OCI-LY7 (cell line): ENCODE data around the gene CKLF.

Experiments
- EZH2phosphoT487 ChIP-seq: fragments of 200-600 bp; sonication (generic); IDR thresholded peaks from 2 replicates; pipeline ENCODE4 v1.6.1; 2018; ENCODE audit warnings: low read depth, borderline replicate concordance, mild to moderate bottlenecking, mixed run types, antibody characterized with exemption, low read length, moderate library complexity, mixed read lengths
- TF ChIP-seq, protein P1 (sequence below): fragments of 200-600 bp; sonication (generic); conservative IDR thresholded peaks from 2 replicates; pipeline ENCODE4 v1.5.1; 2014; ENCODE audit warnings: mild to moderate bottlenecking, antibody characterized with exemption, low read length, moderate library complexity, mixed read lengths

GRCh38 chr16:66551788-66552285 is 539 bp upstream of the CKLF start:
- TF ChIP-seq, protein P1, sequence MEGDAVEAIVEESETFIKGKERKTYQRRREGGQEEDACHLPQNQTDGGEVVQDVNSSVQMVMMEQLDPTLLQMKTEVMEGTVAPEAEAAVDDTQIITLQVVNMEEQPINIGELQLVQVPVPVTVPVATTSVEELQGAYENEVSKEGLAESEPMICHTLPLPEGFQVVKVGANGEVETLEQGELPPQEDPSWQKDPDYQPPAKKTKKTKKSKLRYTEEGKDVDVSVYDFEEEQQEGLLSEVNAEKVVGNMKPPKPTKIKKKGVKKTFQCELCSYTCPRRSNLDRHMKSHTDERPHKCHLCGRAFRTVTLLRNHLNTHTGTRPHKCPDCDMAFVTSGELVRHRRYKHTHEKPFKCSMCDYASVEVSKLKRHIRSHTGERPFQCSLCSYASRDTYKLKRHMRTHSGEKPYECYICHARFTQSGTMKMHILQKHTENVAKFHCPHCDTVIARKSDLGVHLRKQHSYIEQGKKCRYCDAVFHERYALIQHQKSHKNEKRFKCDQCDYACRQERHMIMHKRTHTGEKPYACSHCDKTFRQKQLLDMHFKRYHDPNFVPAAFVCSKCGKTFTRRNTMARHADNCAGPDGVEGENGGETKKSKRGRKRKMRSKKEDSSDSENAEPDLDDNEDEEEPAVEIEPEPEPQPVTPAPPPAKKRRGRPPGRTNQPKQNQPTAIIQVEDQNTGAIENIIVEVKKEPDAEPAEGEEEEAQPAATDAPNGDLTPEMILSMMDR = no peak
- TF ChIP-seq EZH2phosphoT487 = no peak
